Measurements from ENCODE around the gene FGD3.

- TF ChIP-seq CTCF (IDR thresholded peaks at IDR 0.05) (no peak), POLR2A (IDR thresholded peaks at IDR 0.05) (no peak)
Measured at GRCh38 chr9:92971121-92971520, 23.8 kb downstream of the FGD3 start.

All from right lobe of liver (tissue), 4 donors.